ENCODE results near the gene NCBP2L. TPM values are rescaled to one million over a fixed set of nuclear protein-coding genes. Genes with fewer than 3 reads are reported as not detected.

NCBP2L gene
- total and polyA plus RNA-seq, 2 donors (not counting 3 experiments of a cell fraction or from before 2014, with no cell fraction given), result not detected

DNA sequence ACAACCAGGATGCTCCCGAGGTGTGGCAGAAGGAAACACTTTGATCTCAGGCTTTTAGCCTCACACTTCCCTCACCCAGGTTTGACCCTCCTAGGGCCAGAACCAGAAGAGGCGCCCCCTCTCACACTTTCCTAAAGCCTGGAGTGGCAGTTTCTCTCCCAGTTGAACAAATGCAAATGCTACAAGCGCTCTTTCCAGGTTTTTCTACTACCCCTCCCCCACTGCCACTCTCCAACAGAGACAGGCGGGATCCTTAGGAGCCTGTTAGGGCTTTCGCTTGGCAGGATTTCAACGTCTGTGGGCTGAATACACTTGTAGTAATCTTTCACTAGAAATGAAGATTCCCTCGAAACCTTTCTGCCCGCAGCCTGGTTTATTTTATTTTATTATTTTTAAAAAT is 4.3 kb upstream of the NCBP2L start:
- H3K9me1 ChIP-seq (replicated peaks; ENCODE audit: control insufficient read depth, extremely low read depth, insufficient read depth, low read length), result no peaks in the 10 kb centered on the region
- no peaks in the 10 kb centered on the region for H3K27me3 ChIP-seq (ENCODE audit: control insufficient read depth in 2 of 2, insufficient read depth in 2 of 2, low read length in 2 of 2)
- no TSS peak for BruUV-seq (replicated peaks)
- ChIA-PET CTCF (interaction anchor here (3.1 kb wide), 1 partner anchor 100 kb away, joined by 11 read pairs; no protein-coding TSS in a partner anchor), POLR2A (no interaction called here)
- no peaks in the 10 kb centered on the region for H4K20me1 ChIP-seq (replicated peaks; ENCODE audit: control insufficient read depth, extremely low read depth, insufficient read depth, low read length)
- TF ChIP-seq CTCF (IDR thresholded peaks at IDR 0.05; ENCODE audit: extremely low read depth in 1 of 2, insufficient read depth in 1 of 2, low read depth in 1 of 2, low read length in 2 of 2), result no peak
- TF ChIP-seq MYC (IDR thresholded peaks at IDR 0.05; ENCODE audit: low read depth, low read length), result no peak
- no peak for TF ChIP-seq JUN (IDR thresholded peaks at IDR 0.05; ENCODE audit: borderline replicate concordance, insufficient read depth, insufficient read length, low read depth)
- TF ChIP-seq POLR2A (IDR thresholded peaks at IDR 0.05; ENCODE audit: low read depth, low read length), result no peak
- TF ChIP-seq EZH2 (IDR thresholded peaks at IDR 0.05; ENCODE audit: borderline replicate concordance, low read depth, low read length, severe bottlenecking), result no peak
- no peak for TF ChIP-seq FOS (IDR thresholded peaks at IDR 0.05; ENCODE audit: borderline replicate concordance, insufficient read depth, low read length)
- TF ChIP-seq, protein P1, sequence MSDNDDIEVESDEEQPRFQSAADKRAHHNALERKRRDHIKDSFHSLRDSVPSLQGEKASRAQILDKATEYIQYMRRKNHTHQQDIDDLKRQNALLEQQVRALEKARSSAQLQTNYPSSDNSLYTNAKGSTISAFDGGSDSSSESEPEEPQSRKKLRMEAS (IDR thresholded peaks at IDR 0.05; ENCODE audit: insufficient read depth, insufficient read length), result no peak
- no peak for TF ChIP-seq POLR2AphosphoS5 (IDR thresholded peaks at IDR 0.05; ENCODE audit: insufficient read depth, low read depth, low read length)
- no peak for TF ChIP-seq GATA2 (IDR thresholded peaks at IDR 0.05; ENCODE audit: insufficient read depth, insufficient read length, low read depth, low read length)
- intact Hi-C loops (cut with micrococcal nuclease) (no loop called here), dilution Hi-C loops (cut with MboI; ENCODE audit: extremely low pct_ligation_motif_present, low sequenced_read_pairs) (no loop called here)
- FAIRE-seq, result no peak
- no peak overlapping the region for H3K4me2 ChIP-seq (ENCODE audit: insufficient read depth, low read length)
- H3K79me2 ChIP-seq (ENCODE audit: control insufficient read depth, insufficient read depth, low read length), result no peaks in the 10 kb centered on the region
- no peak for DNase-seq (ENCODE audit: low read depth, low spot score)
- H3K4me1 ChIP-seq (ENCODE audit: control insufficient read depth, extremely low read depth, insufficient read depth, low read length), result peaks cover 10% of the 10 kb centered on the region
- no peak overlapping the region for H3K9ac ChIP-seq (replicated peaks; ENCODE audit: extremely low read depth, insufficient read depth, low read length)
- H3K9me3 ChIP-seq (replicated peaks; ENCODE audit: control insufficient read depth, insufficient read depth, low read length), result no peaks in the 10 kb centered on the region
- no peaks in the 10 kb centered on the region for H3K36me3 ChIP-seq (ENCODE audit: control insufficient read depth in 2 of 2, extremely low read depth in 1 of 2, insufficient read depth in 2 of 2, low read length in 2 of 2)
- no peak overlapping the region for H2AFZ ChIP-seq (ENCODE audit: low read depth, low read length)
- no peak overlapping the region for H3K27ac ChIP-seq (ENCODE audit: insufficient read depth, low read depth, low read length)
- H3K4me3 ChIP-seq (replicated peaks in 1 of 3; ENCODE audit: insufficient read depth in 1 of 3, low read depth in 1 of 3, low read length in 3 of 3), result no peak overlapping the region

All from endothelial cell of umbilical vein (primary cell).